Measurements from ENCODE around the gene NTRK3.

The NTRK3 gene

DNA sequence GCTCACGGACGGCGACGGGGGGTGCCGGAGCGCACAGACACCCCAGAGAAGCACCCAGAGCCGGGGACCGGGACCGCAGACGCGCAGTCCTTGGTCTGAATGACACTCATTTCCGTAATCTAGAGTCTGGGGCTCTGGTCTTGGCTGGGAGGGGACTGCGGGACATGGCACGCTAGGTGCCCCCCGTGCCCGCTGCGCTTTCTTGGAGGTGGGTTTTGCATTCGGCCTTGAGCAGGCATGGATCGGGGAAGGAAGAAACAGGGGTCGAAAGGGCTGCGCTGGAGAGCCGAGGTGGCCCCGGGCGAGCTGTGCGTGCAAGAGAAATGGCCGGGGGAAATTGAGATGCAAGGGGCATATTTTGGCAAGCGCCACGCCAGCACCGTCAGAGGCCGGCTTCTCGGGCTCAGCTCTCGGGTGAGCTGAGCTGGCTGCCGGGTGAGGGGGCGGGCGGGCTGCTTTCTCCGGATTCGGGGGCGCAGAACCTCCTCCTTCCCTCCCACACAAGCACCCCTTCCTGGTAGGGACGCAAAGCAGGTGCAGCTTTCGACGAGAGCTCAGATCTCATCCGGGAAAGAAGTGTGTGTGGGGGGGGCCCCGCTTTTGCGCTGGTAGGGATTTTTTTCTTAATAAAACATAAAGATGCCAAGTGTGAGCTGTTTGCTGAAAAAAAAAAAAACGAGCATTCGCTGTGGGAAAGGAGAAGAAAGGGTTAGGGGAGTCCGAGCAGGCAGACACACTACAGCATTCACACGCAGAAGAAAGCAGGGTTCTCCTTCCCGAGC, 963 bp upstream of the NTRK3 start:
- no peak for DNase-seq (ENCODE audit: extremely low read depth, low read depth)
- TF ChIP-seq, protein P1, sequence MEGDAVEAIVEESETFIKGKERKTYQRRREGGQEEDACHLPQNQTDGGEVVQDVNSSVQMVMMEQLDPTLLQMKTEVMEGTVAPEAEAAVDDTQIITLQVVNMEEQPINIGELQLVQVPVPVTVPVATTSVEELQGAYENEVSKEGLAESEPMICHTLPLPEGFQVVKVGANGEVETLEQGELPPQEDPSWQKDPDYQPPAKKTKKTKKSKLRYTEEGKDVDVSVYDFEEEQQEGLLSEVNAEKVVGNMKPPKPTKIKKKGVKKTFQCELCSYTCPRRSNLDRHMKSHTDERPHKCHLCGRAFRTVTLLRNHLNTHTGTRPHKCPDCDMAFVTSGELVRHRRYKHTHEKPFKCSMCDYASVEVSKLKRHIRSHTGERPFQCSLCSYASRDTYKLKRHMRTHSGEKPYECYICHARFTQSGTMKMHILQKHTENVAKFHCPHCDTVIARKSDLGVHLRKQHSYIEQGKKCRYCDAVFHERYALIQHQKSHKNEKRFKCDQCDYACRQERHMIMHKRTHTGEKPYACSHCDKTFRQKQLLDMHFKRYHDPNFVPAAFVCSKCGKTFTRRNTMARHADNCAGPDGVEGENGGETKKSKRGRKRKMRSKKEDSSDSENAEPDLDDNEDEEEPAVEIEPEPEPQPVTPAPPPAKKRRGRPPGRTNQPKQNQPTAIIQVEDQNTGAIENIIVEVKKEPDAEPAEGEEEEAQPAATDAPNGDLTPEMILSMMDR (IDR thresholded peaks at IDR 0.05; ENCODE audit: low read depth, low read length) = no peak

DNA sequence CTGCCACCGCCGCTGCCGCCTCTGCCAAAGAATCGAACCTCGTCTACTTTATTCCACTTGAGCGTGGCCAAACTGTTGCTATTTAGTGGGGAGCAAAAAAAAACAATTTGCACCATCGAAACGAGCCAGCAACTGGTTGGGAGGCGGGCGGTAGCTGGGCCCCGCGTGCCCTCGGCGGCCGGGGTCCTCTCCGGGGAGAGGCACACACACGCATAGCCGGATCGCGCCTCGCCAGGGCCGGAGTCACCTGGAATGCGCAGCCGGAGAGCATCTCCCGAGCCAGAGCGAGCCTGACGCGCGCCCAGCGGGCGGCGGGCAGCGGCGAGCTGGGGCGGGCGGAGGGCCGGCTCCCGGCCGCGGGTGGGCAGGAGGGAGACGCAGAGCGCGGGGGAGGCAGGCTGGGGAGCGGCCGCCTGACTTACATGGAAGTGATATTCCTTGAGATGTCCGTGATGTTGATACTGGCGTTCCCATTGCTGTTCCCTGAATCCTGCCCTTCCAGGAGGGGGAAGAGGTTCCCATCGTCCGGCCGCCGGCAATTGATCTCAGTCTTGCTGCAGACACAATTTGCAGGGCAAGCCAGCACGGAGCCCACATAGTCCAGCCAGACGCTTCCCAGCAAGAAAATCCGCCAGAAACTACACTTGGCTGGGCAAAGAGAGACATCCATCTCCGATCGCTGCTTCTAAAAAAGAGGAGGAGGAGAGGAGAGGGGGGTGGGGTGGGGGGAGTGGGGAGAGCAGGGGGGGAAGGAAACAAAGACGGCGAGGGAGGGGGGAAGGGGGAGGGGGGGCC, 858 bp downstream of the NTRK3 start:
- TF ChIP-seq, protein P1 (IDR thresholded peaks at IDR 0.05; ENCODE audit: low read depth, low read length) = no peak
- DNase-seq (ENCODE audit: extremely low read depth, low read depth) = no peak

DNA sequence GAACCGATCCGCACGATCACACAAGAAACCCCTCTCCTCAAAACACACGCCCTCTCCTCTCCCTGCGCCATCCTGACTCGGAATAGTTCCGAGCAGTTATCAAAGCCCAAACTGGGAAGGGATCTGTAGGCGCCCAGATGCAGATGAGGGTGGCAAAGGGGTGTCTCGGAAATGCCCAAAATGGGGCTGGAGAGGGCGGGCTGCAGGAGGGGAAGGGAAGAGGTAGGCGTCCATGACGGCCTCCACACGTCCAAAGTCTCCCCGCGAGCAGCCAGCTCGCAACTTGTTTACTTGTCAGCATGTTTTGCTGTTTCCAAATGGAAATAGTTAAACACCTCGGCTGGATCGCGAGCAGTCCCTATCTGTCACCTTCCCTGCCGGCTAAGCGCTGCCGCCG, 1.5 kb downstream of the NTRK3 start:
- TF ChIP-seq, protein P1 (IDR thresholded peaks at IDR 0.05; ENCODE audit: low read depth, low read length) = no peak
- DNase-seq (ENCODE audit: extremely low read depth, low read depth) = no peak

DNA sequence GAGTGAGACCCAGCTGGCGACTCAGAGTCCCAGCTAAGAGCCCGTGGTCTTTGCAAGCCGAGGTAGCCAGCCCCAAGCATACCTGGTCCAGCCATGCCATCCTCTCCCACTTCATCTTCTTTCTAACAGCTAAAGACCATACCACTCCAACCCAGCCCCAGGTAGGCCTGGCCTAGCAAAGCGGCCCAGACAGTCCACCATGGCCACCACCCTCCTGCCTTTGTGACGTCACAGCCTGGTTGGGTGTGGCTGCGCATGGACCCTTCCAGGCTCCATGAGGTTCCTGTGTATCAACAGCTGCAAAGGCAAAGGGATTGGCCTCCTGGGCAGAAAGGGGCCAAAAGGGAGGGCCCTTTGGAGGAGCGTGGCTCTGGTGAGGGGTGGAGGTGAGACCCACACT, 4.1 kb downstream of the NTRK3 start:
- no peak for DNase-seq (ENCODE audit: extremely low read depth, low read depth)
- TF ChIP-seq, protein P1 (IDR thresholded peaks at IDR 0.05; ENCODE audit: low read depth, low read length) = no peak

DNA sequence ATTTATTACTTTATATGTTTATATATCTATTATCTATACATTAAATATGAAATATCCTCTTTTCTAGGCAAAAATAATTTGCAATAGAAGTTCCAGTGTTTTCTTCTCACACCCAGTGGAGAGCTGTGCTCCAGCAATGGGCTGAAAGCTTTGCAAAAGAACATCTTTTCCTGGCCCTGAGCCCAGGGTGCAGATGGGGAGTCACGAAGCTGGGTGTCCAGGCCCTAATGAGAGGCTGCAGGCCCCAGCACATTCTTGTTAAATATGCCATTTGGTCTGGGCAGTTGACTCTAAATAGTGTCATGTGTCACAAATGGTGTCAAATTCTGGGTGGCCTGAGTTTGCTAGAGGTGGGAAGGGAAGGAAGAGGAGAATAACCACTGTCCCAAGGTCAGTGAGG, 5.7 kb downstream of the NTRK3 start:
- TF ChIP-seq, protein P1 (IDR thresholded peaks at IDR 0.05; ENCODE audit: low read depth, low read length) = no peak

DNA sequence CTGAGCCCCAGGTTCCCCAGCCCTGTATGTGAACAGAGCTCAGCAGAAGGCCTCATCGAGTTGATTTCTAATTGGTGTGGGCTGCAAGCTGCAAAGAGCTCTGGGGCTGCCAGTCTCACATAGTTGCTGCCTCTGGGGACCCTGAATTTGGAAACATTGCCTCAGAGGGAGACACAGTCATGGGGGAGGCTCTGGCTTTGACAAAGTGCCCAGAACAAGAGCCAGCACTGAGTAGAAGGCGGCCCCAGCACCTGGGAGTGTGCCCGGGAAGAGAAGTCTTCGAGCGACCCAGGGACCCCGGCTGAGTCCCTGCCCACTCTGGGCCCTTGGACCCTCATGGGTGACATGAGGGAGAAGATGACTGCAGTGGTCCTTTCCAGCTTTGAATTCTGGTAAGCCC, 7.3 kb downstream of the NTRK3 start:
- TF ChIP-seq, protein P1 (IDR thresholded peaks at IDR 0.05; ENCODE audit: low read depth, low read length) = no peak
- no peak for DNase-seq (ENCODE audit: extremely low read depth, low read depth)

More for the DNA sequence above, 5.7 kb downstream of the NTRK3 start:
- DNase-seq (ENCODE audit: extremely low read depth, low read depth) = no peak

DNA sequence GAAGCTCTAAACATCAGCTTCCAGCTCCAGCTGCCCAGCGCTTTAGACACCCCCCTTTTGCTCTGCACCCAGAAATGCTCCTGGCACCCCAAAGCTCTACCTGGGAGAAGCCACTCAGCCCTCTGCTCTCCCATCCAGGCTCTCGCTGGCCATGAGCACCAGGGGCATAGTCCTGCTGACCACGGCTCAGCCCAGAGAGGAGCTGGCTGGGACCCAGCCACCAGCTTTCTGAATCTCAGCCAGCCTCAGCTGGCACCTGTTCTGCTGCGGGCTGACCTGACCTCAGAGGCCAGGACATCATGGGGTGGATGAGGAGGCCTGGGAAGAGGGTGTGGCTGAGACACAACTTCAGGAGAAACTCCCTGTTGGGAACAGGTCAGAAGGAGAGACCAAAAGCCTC, 8.6 kb downstream of the NTRK3 start:
- DNase-seq (ENCODE audit: extremely low read depth, low read depth) = no peak
- TF ChIP-seq, protein P1 (IDR thresholded peaks at IDR 0.05; ENCODE audit: low read depth, low read length) = no peak

All from AG09319 (cell line).